KBM-7 (cell line): Measurements from ENCODE around the gene MYH10.
A peak's percentile ranks its signal among the peaks of the same experiment; 100 is the strongest.

Source experiments
- DNase-seq: peaks from one replicate; pipeline ENCODE4 v3.0.0-alpha.2; 2015
- in situ Hi-C: fragments of 300-500 bp; cut with MboI; formaldehyde crosslinking; loops from 2 replicates; pipeline ENCODE4 v1.14.3; 2020; ENCODE audit warnings: low sequenced_read_pairs, low pct_unique_long_range_greater_than_20kb, mixed read lengths

Gene MYH10

DNA sequence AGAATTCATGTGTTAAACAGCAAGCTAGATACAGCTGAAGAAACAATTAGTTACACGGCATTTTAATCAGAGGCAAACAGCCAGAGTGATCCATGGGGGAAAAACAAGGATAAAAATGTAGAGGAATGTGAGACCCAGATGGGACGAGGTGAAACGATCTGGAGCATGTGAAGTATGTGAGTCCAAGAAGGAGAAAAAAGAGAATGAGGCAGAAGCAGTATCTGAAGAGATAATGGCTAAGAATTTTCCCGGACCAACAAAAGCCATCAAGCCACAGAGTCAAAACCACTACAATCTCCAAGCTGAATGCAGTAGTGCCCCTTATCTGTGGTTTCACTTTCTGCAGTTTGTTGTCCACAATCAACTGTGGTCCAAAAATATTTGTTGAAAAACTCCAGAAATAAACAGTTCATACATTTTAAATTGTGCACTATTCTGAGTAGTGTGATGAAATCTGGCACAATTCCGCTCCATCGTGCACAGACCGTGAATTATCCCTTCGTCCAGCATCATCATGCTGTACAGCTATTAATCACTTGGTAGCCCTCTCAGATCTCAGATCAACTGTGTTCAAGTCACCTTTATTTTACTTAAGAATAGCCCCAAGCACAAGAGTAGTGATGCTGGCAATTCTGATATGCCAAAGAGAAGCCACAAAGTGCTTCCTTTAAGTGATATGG is 18.8 kb downstream of the MYH10 start:
- in situ Hi-C loops = no loop called here
- no peak for DNase-seq

GRCh38 chr17:8611137-8611536 is 19.4 kb downstream of the MYH10 start:
- DNase-seq = no peak
- in situ Hi-C loops = no loop called here

- in situ Hi-C loops = no loop called here
- no peak for DNase-seq
Measured at GRCh38 chr17:8610558-8610957, 20.0 kb downstream of the MYH10 start.

DNA sequence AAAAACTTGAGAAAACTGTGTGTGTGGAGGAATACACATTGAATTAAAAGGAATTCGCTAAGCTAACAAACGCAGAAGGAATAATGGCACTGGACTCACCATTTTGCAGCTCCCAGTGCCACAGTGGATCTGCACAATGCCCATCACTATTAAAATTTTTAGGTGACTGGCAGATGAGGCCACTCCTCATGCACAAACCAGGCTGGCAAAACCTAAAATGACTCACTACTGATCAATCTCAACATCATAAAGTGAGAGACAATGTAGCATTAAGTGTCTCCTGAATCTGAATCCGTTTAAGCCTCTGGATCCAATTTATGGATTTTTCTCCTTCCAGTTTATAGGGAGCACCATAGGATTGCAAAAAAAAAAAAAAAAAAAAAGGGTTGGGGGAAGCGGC is 20.6 kb downstream of the MYH10 start:
- DNase-seq = no peak
- in situ Hi-C loops = no loop called here

DNA sequence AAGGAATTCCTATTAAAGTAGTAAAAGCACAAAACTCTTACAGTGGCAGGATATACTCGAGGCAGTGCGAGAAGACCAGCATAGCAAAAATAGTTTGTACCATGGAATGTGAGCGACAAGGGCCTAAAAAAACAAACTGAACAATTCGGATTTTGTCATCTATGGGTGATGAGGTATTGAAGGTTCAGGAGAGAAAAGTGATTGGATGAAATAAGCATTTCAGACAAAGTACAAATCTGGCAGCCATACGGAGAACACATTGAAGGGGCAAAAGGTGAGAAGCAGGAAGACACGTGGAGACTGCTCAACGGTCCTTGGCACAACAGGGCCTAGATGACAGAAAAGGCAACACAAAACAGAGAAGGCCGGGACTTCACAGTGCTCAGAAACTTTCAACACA is 22.5 kb downstream of the MYH10 start:
- in situ Hi-C loops = no loop called here
- no peak for DNase-seq

DNA sequence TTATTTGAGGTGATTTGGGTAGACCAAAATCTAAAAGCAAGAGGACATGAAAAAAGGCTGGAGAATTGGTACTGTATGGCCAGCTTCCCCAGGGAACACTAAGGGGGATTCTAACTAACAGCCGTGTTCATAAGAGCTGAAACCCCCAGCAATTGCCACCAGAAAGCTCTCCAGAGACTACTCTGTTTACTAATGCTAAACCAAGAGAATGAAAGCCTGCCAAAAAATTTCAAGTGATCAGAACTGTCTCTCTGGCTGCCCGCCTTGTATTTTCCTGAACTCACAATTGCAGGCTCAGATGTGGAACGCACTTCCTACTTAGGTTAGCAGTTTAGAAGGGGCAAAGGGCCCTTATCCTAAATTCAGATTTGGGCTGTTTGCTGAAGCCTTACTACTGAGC is 24.1 kb downstream of the MYH10 start:
- in situ Hi-C loops = no loop called here
- DNase-seq = no peak

DNA sequence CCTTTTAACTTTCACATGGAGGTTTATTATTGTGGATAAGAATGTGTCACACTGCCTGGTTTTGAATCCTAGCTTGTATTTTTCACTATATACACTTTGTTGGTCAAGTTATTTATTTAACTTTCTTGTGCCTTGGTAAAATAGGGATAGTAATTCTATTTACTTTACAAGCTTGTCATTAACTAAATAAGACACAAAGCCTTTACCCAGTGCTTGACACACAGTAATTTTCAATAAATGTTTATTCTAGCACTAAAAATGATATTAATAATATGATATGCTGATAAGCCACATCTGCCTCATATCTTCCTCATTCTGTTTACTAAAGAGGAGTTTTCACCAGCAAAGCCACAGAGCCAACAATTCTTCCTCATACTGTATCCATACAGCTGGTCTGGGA is 27.8 kb downstream of the MYH10 start:
- DNase-seq = no peak
- in situ Hi-C loops = no loop called here

DNA sequence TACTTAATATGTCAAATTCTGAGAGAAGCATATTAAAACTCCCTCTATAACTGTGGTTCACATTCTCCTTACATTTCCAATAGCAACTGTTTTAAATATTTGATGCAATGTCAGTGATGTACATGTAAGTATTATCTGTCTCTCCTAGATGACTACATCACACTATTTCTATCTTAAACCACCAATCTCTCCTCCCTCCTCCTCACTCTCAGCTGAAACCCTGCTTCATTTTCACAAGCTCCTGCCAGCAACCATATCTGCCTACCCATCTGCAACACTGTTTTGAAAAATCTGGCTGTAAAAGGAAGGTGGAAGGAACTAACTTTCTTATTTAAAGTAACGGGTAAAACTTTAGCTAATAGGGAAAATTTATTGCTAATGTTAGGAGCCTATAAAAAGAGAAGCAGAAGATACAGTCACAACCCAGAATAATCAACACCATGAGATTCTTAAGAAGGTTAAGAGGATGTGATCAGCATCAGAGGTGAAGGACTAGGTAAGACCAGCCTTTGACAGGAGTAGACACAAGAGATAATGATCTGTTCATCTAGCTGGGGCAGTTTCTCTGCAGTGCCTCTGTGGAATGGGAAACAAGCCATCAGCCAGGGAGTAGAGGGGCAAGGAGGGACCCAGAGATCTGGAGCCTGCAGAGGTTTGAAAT is 31.0 kb downstream of the MYH10 start:
- DNase-seq = no peak
- in situ Hi-C loops = no loop called here

GRCh38 chr17:8598913-8599312 is 31.6 kb downstream of the MYH10 start:
- in situ Hi-C loops = no loop called here

GRCh38 chr17:8593830-8594229 is 36.7 kb downstream of the MYH10 start:
- in situ Hi-C loops = no loop called here

More at GRCh38 chr17:8598913-8599312, 31.6 kb downstream of the MYH10 start:
- no peak for DNase-seq

GRCh38 chr17:8593276-8593675 is 37.2 kb downstream of the MYH10 start:
- in situ Hi-C loops = no loop called here
- DNase-seq = no peak

More at GRCh38 chr17:8593830-8594229, 36.7 kb downstream of the MYH10 start:
- DNase-seq = no peak

DNA sequence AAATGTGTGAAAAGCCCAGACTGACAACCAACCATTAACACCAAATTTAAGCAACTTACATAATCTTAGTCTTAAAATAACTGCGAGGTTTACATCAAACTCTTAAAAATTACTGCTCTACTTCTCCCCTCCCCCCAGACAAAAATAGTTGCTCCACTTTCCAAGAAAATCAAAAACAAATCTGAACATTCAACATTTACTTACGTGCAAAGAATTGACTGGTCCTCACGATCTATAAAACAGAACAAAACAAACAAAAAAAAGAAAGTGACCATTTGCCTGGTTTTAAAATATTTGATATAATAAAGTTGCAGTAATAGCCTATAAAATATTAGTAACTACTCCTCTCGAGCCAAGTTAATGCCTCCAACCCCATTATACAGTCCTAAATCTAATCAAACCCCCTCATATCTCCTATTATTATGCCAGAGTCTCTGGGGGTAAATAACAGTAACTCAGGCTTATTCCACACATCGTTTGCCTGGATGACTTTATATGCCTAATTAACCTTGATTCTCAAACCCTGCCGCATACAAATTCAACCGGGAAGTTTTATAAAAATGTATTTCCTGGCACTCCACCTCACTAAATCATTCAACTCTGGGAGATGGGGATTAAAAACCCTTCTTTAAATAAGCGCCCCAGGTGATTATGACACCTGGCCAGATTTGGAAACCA is 41.5 kb downstream of the MYH10 start:
- in situ Hi-C loops = no loop called here
- no peak for DNase-seq

GRCh38 chr17:8586766-8587165 is 43.8 kb downstream of the MYH10 start:
- DNase-seq = no peak
- in situ Hi-C loops = no loop called here

GRCh38 chr17:8585911-8586310 is 44.6 kb downstream of the MYH10 start:
- DNase-seq = no peak
- in situ Hi-C loops = no loop called here

DNA sequence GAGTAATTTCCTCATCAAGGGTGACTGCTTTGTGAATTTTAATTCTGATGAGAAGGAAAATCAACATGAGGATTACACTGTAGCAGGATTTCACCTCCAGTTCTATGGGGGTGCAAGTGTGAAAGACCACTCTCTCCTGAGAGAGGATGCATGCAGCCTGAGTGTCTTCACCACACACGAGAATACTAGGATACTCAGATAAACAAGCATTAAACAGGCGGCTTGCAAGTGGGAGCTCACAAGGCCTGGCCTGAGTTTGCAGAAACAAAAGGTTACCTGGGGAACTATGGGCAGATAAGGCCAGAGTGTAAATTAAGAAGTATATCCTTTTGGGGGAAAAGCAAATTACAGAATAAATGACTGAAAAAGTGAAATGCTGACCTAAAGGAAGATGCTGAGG is 46.6 kb downstream of the MYH10 start:
- in situ Hi-C loops = no loop called here
- no peak for DNase-seq

- peak; percentile 46 for DNase-seq
Measured at GRCh38 chr17:8580952-8581658, 49.4 kb downstream of the MYH10 start.

DNA sequence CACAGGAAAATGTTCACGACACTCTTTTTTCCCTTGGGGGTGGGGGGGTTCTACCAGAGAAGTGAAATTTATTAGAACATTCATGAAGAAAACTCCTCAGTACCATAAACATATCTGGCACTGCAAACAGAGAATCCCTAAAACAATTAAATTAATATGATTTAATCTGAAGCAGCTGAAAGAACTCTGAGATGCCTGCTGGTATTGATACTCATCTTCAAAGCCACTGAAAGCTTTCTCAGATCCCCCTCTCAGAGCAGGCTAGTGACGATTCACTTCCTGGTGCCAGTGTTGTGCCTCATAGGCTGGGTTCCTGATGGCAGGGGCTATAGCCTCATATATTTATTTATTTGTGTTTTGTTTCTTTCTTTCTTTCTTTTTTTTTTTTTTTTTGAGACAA is 52.7 kb downstream of the MYH10 start:
- DNase-seq = no peak
- in situ Hi-C loops = no loop called here

More at GRCh38 chr17:8580952-8581658, 49.4 kb downstream of the MYH10 start:
- in situ Hi-C loops = no loop called here

DNA sequence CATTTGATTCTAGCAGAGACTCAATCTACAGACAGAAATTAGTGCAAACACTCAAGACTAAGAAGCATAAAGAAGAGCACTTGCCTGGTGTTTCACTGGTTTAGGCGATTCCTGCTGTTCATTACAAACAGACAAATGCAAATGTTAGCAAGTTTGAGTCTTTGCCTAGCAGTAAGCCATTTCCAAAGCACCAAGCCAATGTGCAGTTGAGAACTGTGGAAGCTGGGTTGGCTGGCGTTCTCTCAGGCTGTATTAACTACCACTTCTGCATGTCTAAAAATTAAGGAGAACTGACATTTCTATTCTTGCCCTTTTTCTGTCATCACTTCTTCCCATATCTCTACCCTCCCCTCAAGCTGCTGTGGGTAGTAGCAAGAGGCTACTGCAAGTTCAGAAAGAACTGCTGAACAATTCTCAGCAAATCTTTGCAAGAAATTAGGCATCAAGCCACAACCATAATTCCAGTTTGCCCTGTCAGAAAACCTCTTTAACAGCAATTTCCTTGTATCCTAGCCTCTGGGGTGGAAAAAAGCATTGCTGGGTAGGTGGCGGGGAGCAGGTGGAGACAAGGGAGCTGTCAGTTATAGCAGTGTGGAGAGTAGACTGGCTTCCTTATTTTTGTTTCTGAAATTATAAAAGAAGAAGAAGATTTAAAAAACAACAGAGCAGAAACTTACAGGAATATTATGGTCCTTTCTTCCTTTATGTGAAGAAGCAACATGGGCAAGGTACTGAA is 53.8 kb downstream of the MYH10 start:
- in situ Hi-C loops = no loop called here
- DNase-seq = no peak

- in situ Hi-C loops = no loop called here
- no peak for DNase-seq
Measured at GRCh38 chr17:8574687-8575086, 55.8 kb downstream of the MYH10 start.
